Measurements from ENCODE around the gene SH3GLB2. TPM values are rescaled to one million over a fixed set of nuclear protein-coding genes. Genes with fewer than 3 reads are reported as not detected.

SH3GLB2 gene
- total and polyA plus RNA-seq, 4 donors, result 5.0 to 26.9 (median 18.3) TPM

- H3K9ac ChIP-seq (ENCODE audit: low read depth in 1 of 2, low read length in 2 of 2), result no peak overlapping the region
- DNase-seq (ENCODE audit: low spot score), result no peak
- TF ChIP-seq YY1 (IDR thresholded peaks at IDR 0.05), result no peak
- TF ChIP-seq ATF3 (IDR thresholded peaks at IDR 0.05), result no peak
- TF ChIP-seq JUND (IDR thresholded peaks at IDR 0.05), result no peak
- no peak for TF ChIP-seq RXRA (IDR thresholded peaks at IDR 0.05)
- no peak for TF ChIP-seq TAF1 (conservative IDR thresholded peaks at IDR 0.05)
- no peak for TF ChIP-seq FOXA1 (IDR thresholded peaks at IDR 0.05)
- TF ChIP-seq MAX (IDR thresholded peaks at IDR 0.05), result no peak
- no peak for TF ChIP-seq CTCF (IDR thresholded peaks at IDR 0.05; ENCODE audit: low read depth, low read length, missing input control)
- no peak for TF ChIP-seq EGR1 (IDR thresholded peaks at IDR 0.05; ENCODE audit: low read depth in 2 of 2)
- TF ChIP-seq NR2F2 (IDR thresholded peaks at IDR 0.05), result no peak
- TF ChIP-seq ZBTB33 (IDR thresholded peaks at IDR 0.05), result no peak
- no peak for TF ChIP-seq GABPA (IDR thresholded peaks at IDR 0.05 in 1 of 2, conservative IDR thresholded peaks at IDR 0.05 in 1 of 2)
- no peak for TF ChIP-seq REST (IDR thresholded peaks at IDR 0.05)
- no peak for TF ChIP-seq FOXA2 (IDR thresholded peaks at IDR 0.05)
- TF ChIP-seq SP1 (IDR thresholded peaks at IDR 0.05), result no peak
- no peak for TF ChIP-seq HNF4A (conservative IDR thresholded peaks at IDR 0.05)
- TF ChIP-seq HNF4G (IDR thresholded peaks at IDR 0.05), result no peak
- peaks cover 4 to 19% (median 11%) of the 10 kb centered on the region in 4 donors for H3K4me1 ChIP-seq (ENCODE audit: control insufficient read depth in 4 of 4, insufficient read depth in 4 of 4, low read length in 3 of 4)
- no peak overlapping the region for H3K4me3 ChIP-seq (ENCODE audit: low read depth in 1 of 3, low read length in 3 of 3)
- 96% methylated on average over 12 of the region's 12 CpGs for WGBS
- peaks cover 0 to 18% (median 6%) of the 10 kb centered on the region in 4 donors for H3K36me3 ChIP-seq (ENCODE audit: control insufficient read depth in 4 of 4, insufficient read depth in 3 of 4, low read depth in 1 of 4, low read length in 3 of 4)
- H3K27me3 ChIP-seq (ENCODE audit: control insufficient read depth in 4 of 4, insufficient read depth in 4 of 4, low read length in 3 of 4), result no peaks in the 10 kb centered on the region
- H3K27ac ChIP-seq (ENCODE audit: low read depth in 1 of 2, low read length in 2 of 2), result no peak overlapping the region
- H3K9me3 ChIP-seq (ENCODE audit: control insufficient read depth in 4 of 4, low read length in 3 of 4), result no peaks in the 10 kb centered on the region
Measured at GRCh38 chr9:129060991-129061390, 32.9 kb upstream of the SH3GLB2 start.

Measured in liver (tissue), 9 donors.